ENCODE results near the gene KPNA6.
A peak's percentile ranks its signal among the peaks of the same experiment; 100 is the strongest.
"Not testable (repeated sequence)": the region's sequence is repeated elsewhere in the genome, so short reads cannot be mapped to it uniquely, and the experiment has no call there.

KPNA6 gene

DNA sequence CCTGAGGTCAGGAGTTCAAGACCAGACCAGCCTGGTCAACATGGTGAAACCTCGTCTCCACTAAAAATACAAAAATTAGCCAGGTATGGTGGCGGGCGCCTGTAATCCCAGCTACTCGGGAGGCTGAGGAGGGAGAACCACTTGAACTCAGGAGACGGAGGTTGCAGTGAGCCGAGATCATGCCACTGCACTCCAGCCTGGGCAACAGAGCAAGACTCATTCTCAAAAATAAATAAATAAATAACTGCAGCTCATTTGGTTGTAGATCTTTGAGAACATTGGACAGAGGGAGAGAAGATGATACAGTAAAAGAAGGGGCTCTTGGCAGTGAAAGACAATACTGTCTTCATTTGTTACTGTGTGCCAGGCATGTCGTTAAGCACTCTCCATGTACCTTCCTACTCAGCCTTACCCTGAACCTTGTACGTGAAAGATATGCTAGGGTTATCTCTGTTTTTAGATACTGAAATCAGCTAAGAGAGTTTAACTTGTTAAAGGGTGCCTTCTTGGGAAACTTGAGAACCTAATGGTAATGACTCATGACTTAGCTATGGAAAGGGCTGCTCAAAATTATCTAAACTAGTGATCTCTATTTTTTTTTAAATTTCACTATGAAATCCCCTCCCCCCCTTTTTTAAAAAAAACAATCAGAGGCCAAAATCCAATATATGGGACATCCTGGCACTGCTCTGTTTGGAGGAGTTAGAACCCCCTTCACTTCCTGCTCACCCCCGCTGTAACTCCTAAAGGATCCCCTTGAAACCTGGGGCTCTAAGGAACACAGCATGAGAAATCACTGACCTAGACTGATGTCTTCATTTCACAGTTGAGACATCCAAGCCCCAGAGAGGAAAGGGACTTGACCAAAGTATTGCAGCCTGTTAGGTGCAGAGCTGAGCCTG is 6.8 kb upstream of the KPNA6 start:
- no peak for DNase-seq

DNA sequence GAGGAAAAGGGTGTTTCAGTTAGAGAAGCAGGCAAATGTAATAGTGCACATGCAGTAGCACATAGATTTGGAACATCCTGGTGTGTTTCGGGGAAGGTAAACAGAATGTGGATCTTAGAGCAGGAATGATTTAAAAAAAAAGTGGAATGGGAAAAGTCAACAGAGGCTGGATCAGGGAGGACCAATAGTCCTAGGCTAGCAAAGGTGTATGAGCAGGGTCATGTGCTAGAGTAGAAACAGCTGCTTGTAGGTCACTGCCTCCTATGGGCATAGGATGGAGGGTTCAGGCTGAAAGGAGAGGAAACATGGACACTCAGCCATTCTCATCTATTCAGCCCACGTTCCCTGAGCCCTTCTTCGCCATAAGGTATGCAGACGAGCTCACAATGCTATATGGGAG is 3.7 kb upstream of the KPNA6 start:
- no peak for DNase-seq

DNA sequence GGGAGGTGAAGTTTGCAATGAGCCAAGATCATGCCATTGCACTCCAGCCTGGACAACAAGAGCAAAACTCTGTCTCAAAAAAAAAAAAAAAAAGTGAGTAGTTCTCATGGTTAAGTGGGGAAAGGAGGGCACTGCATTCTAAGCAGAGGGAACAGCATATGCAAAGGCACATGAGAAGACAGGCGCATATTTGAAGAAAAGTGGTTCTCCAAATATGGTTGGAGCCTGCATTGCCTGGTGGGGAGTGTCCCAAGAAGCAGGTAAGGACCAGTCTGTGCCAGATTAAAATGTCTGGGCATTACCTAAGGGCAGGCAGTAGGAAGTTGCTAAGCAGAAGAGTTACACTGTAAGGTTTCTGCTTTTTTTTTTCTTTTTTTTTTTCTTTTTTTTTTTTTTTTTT is 2.5 kb upstream of the KPNA6 start:
- no peak for DNase-seq

DNA sequence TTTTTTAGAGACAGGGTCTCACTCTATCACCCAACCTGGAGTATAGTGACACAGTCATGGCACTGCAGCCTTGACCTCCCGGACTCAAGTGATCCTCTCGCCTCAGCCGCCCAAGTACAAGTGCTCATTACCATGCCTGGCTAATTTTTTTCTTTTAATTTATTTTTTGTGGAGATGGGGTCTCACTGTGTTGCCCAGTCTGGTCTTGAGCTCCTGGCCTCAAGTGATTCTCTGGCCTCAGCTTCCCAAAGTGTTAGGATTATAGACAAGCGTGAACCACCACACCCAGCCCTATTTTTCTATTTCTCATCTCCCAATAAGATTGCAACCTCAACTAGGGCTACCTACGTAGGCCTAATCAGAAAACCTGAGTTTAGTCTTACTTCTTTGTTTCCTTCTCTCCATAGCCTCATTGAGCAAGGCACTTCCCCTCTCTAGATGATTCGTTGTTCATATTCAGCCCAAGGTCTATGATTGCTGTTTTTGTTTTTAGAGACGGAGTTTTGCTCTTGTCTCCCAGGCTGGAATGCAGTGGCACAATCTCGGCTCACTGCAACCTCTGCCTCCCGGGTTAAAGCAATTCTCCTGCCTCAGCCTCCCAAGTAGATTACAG is 1.1 kb upstream of the KPNA6 start:
- DNase-seq = no peak

DNA sequence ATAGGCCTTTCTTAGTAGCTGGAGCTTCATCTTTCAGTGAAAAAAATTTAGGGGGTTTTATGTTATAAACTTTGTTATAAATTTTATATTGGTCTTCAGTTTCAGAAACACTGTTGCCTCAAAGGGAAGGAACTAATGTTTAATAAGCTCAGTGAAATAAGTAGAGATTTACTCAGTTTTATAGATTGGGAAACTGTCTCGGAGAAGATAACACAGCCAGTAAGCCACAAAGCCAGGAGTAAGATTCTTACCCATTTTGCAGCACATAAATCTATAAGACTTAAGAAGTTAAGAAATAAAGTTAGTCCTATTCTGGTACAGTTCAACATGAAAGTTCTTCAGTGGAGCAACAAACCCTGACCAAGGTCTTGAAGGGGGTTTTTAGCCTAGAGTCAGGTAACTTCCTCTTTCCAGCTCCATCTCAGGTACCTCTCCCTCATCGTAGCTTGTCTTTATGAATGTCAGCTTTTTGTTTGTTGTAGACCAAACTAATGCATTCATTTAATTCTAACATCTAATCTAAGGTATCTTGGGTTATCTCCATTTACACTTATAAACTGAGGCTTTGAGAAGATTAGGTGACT is 3.3 kb downstream of the KPNA6 start:
- no peak for DNase-seq

DNA sequence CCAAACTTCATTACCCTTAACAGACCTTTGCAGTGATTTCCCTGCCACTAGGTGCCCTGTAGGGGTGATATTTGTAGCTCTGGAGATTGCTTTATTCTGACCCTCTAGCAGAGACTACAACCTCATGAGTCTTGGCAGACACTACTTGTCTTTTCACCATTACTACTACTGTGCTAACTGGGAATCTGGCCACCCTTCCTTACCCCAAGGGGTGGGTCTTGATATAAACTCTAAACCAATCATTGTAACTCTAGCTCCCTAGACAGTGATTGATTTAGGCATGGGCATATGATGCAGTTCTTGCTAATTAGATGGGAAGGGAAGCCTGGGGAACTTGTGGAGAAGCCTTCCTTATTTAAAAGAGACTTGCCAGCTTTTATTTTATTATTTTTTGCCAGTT is 3.9 kb downstream of the KPNA6 start:
- no peak for DNase-seq

DNA sequence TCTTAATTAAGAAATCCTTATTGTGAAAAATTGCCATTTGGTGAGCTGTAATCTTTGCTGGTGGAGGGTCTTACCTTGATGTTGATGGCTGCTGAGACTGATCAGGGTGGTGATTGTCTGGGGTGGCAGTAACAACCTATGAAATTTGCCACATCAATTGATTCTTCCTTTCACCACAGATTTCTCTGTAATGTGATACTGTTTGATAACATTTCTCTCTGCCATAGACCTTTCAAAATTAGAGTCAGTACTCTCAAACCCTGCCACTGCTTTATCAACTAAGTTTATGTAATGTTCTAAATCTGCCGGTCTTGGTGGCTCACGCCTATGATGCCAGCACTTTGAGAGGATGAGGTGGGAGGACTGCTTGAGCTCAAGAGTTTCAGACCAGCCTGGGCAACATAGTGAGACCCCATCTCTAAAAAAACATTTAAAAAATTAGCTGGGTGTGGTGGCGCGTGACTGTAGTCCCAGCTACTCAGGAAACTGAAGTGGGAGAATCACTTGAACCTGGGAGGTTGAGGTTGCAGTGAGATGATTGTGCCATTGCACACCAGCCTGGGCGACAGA is 5.0 kb downstream of the KPNA6 start:
- DNase-seq = no peak

DNA sequence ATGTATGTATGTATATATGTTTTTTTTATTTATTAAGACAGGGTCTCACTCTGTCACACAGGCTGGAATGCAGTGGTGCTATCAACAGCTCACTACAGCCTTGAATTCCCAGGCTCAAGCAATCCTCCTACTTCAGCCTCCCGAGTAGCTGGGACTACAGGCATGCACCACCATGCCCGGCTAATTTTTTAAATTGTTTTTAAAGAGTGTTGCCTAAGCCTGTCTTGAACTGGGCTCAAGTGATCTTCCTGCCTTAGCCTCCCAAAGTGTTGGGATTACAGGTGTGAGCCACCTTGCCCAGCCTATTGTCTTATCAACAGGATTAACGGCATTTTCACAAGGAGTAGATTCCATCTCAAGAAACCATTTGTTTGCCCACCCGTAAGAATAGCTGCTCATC is 5.6 kb downstream of the KPNA6 start:
- DNase-seq = not testable (repeated sequence)

DNA sequence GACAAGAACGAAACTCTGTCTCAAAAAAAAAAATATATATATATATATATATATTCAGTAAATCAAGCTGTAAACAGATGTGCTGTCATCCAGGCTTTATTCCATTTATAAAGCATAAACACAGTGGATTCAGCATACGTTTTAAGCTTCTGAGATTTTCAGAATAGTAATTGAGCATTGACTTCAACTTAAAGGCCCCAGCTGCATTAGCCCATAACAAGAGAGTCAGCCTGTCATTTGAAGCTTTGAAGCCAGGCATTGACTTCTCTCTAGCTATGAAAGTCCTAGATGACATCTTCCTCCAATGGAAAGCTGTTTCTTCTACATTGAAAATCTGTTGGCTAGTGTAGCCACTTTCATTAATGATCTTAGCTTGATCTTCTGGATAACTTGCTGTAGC is 6.6 kb downstream of the KPNA6 start:
- no peak for DNase-seq

DNA sequence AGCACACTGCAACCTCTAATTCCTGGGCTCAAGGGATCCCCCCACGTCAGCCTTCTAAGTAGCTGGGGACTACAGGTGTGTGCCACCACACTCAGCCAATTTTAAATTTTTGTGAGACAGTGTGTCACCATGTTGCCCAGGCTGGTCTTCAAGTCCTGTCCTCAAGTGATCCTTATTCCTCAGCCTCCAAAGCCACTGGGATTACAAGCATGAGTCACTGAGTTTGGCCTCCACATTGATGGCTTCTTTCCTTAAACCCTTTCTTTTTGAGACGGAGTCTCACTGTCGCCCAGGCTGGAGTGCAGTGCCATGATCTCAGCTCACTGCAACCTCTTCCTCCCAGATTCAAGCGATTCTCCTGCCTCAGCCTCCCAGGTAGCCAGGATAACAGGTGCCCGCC is 7.6 kb downstream of the KPNA6 start:
- no peak for DNase-seq

DNA sequence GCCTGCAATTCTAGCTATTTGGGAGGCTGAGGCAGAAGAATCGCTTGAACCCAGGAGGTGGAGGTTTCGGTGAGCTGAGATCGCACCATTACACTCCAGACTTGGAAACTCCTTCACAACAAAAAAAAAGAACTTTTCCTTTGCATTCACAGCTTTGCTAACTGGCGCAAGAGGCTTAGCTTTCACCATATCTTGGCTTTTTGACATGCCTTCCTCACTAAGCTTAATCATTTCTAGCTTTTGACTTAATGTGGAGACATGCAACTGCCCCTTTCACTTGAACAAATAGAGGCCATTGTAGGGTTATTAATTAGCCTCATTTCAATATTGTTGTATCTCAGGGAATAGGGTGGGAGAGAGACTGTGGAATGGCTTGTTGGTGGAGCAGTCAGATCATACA is 8.7 kb downstream of the KPNA6 start:
- DNase-seq = no peak

DNA sequence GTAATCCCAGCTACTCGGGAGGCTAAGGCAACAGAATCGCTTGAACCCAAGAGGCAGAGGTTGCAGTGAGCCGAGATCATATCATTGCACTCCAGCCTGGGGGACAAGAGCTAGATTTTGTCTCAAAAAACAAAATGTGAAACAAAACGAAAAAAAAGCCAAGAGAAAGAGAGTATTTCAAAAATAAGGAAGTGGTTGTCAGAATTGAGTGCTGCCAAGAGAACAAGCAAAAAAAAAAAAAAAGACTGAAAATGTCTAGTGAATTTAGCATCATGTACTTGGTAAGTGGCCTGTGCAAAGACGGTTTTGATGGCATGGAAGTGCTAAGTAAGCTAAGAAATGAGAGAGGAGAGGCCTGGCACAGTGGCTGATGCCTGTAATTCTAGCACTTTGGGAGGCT is 14.3 kb downstream of the KPNA6 start:
- DNase-seq = no peak

DNA sequence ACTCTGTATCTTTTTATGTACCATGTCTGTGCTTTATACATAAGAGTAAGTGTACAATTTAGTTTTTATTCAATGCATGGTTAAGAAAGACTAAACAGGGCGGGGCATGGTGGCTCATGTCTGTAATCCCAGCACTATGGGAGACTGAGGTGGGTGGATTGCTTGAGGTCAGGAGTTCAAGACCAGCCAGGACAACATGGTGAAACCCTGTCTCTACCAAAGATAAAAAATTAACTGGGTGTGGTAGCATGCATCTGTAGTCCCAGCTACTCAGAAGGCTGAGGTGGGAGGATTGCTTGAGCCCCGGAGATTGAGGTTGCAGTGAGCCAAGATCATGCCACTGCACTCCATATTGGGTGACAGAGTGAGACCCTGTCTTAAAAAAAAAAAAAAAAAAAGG is 15.5 kb downstream of the KPNA6 start:
- DNase-seq = not testable (repeated sequence)

DNA sequence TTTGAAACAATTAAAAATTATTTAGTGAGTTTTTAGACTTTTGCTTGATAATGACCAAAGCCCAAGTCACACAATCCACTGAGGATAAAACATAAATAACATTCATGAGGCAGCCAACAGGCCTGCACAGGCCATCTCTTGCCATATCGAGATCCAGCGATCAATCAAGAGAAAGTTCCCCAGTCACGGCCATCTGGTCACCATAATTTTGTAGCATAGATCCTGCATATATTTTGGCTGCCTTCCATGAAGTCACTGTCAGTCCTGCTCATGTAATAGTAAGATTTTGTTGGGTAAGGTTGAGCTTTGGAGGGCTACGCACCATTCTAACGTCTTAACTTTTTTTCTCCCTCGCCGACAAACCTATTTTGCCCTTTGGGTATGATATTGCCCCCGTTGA is 17.5 kb downstream of the KPNA6 start:
- no peak for DNase-seq

DNA sequence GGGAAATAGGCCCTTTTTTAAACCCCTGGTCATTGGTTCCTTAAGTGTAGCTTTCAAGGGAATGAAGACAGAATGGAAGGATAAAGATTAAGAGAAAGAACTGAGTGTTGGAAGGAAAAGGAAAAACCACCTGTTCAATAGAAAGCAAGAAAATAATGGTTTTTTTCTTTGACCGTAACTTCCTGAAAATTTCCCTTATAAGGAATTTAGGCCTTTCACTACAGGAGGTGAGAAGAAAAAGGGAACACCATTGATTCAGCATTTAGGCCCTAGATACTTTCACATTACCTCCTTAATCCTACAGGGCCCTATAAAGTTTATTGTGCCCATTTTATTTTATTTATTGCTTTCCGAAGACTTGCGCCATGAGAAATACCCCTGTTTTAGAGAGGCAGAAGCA is 18.9 kb downstream of the KPNA6 start:
- no peak for DNase-seq

DNA sequence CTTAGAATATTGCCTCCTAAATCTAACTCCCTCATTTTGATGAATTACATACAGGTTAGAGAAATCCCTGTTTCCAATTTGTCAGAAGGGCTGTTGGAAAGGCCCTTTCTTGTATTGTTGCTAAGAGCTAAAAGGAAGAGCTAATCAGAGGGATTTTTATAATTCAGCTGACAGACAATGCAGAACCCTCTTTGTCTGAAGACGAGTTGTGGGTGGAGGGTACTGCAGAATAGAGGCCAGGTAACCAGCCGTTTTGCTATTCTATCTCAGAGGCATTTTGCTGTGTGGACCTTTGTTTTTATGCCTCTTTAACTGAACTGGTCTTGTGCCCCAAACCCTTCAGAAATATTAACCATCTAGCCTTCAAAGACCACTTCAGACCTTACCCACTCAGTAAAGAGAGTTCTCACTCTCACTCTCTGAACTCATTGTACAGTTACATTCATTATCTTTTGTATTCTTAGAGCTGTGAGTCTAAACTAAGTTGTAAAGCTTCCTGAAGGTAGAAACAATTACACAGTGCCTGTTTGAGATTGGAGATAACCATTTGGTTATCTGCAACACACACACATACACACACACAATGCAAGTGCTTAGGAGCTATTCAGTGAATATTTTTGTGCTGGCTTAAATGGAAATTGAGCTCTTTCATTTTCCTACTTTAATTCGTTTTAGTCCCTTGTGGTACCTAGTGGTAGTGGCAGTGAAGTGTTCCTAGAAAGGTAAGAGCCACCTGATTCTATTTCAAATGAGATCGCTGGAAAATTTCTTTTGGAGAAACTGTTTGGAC is 19.7 kb downstream of the KPNA6 start:
- no peak for DNase-seq

DNA sequence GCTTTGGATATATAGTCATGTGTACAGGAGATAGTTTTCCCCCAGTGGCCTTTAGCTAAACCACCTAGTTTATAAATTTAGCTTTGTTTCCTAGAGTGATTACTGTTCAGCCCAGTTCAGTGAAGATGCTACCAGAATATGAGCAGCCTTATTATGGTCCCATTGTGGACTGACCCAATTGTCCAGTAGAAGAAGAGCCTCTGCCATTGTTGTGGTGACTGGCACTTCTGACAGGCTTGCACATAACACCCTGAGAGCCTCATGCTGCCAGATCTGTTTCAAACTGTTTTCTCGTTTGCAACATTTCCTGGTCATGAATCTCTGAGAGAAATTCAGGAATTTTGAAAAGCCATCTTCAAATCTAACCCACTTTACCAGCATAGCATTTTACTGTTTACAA is 20.6 kb downstream of the KPNA6 start:
- no peak for DNase-seq

DNA sequence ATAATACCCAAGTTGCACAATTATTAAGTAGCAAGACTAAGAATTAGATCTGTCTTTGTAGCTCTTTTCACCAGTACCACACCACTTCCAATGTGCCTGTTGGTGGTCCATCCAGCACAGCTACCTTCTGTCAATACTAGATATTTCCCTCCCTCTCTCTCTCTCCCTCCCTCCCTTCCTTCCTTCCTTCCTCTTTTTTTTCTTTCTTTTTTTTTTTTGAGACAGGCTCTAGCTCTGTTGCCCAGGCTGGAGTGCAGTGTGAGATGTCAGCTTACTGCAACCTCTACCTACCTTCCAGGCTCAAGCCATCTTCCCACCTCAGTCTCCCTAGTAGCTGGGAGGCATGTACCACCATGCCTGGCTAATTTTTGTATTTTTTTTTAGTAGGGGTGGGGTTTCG is 21.1 kb downstream of the KPNA6 start:
- DNase-seq = no peak

DNA sequence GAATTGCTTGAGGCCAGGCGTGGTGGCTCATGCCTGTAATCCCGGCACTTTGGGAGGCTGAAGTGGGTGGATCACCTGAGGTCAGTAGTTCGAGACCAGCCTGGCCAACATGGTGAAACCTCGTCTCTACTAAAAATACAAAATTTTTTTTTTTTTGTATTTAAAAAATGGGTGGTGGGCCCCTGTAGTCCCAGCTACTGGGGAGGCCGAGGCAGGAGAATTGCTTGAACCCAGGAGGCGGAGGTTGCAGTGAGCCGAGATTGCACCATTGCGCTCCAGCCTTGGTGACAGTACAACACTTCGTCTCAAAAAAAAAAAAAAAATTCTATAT is 26.1 kb downstream of the KPNA6 start:
- DNase-seq = not testable (repeated sequence)

DNA sequence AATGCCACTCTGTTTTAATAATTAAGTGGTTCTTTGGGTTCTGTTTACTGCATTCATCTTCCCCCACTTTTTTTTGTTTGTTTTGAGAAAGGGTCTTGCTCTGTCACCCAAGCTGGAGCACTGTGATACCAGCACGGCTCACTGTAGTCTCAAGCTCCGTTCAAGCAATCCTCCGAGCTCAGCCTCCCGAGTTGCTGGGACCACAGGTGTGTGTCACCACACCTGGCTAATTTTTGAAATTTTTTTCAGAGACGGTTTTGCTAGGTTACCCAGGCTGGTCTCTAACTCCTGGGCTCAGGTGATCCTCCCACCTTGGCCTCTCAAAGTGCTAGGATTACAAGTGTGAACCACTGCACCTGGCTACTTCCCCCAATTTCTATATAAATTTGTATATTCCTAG is 29.3 kb downstream of the KPNA6 start:
- no peak for DNase-seq

DNA sequence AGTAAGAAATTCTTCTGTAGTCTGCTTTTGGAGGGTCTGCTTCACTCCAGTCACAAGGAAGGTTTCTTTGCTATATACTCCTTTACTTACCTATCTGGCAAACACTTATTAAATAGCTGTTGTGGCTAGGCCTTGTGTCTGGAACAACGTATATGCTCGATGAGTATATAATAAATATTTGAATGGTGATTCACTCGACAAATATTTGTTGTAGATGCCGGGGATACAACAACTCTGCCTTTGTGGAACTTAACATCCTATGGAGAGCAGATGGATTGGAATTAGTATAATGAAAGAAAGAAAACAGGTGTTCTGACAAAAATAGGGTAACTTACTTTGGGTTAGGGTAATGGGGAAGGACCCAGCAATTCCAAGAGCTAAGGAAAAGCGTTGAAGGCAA is 31.1 kb downstream of the KPNA6 start:
- DNase-seq = no peak

DNA sequence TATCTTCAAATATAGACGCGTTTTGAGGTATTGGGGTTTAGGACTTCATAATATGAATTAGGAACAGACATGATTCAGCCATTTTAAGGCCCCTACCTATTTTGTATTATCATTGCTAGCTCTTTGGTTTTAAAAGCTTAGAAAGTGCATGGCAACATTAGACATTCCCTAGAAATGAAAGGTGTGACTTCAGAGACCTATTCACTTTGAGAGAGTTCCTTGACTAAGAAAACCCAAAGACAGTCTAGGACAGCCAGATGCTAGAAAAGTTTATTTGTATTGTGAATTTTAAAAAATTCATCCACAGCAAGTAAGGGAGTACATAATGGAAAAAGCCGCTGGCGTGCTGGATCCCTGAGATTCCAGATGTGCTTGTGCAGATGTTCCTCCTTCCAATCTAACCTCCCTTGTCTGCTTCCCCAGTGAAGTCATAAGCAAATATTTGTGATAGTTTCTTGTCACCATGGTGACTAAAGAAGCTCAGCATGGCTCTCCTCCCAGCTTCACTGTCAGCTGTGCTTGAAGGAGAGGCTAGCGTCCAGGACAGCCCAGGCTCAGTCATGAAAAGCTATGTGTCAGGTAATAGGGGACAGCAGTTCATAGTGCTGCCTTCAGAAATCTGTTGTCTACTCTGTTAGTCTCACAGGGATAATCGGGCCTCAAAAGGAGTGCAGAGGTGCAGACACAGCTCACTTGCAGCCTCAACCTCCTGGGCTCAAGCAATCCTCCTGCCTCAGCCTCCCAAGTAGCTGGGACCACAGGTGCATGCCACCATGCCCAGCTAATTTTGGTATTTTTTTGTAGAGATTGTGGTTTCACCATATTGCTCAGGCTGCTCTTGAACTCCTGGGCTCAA is 34.8 kb downstream of the KPNA6 start:
- peak; percentile 5 for DNase-seq
